RWPE2 (cell line): ENCODE data around the gene CBFA2T3.

ENCODE experiments used
- ATAC-seq: fragments of 200-7000 bp; cut with Tn5 transposase; 3 replicates; pipeline ENCODE4 v1.9.1; 2021; ENCODE audit warnings: low read depth
- DNase-seq: peaks from one replicate; pipeline ENCODE4 v3.0.0-alpha.2; 2020; ENCODE audit warnings: low spot score
- H3K27ac ChIP-seq: fragments of 450-650 bp; 2 replicates; pipeline ENCODE4 v1.5.1; 2017; ENCODE audit warnings: mild to moderate bottlenecking; ENCODE audit not compliant: poor library complexity, severe bottlenecking
- H3K27me3 ChIP-seq: fragments of 250-450 bp; sonication (Bioruptor Pico); 2 replicates; pipeline ENCODE4 v1.5.1; 2021; ENCODE audit warnings: mild to moderate bottlenecking, moderate library complexity; ENCODE audit not compliant: insufficient read depth, poor library complexity, severe bottlenecking
- H3K36me3 ChIP-seq: fragments of 250-450 bp; sonication (Bioruptor Pico); 2 replicates; pipeline ENCODE4 v1.5.1; 2020; ENCODE audit warnings: low read depth, mild to moderate bottlenecking, moderate library complexity
- H3K4me1 ChIP-seq: fragments of 250-450 bp; sonication (Bioruptor Pico); 2 replicates; pipeline ENCODE4 v1.5.1; 2021; ENCODE audit warnings: mild to moderate bottlenecking, moderate library complexity; ENCODE audit not compliant: insufficient read depth, poor library complexity, severe bottlenecking
- H3K4me3 ChIP-seq: fragments of 250-450 bp; sonication (Bioruptor Pico); 2 replicates; pipeline ENCODE4 v1.5.1; 2021; ENCODE audit warnings: mild to moderate bottlenecking, moderate library complexity; ENCODE audit not compliant: severe bottlenecking
- H3K9me3 ChIP-seq: fragments of 250-450 bp; sonication (Bioruptor Pico); 2 replicates; pipeline ENCODE4 v1.5.1; 2021; ENCODE audit warnings: mild to moderate bottlenecking, moderate library complexity; ENCODE audit not compliant: severe bottlenecking
- TF ChIP-seq, protein P1 (sequence below): fragments of 450-650 bp; IDR thresholded peaks from one replicate; pipeline ENCODE4 v1.5.1; 2017; ENCODE audit warnings: mild to moderate bottlenecking, moderate library complexity; ENCODE audit not compliant: poor library complexity, severe bottlenecking

The CBFA2T3 gene

DNA sequence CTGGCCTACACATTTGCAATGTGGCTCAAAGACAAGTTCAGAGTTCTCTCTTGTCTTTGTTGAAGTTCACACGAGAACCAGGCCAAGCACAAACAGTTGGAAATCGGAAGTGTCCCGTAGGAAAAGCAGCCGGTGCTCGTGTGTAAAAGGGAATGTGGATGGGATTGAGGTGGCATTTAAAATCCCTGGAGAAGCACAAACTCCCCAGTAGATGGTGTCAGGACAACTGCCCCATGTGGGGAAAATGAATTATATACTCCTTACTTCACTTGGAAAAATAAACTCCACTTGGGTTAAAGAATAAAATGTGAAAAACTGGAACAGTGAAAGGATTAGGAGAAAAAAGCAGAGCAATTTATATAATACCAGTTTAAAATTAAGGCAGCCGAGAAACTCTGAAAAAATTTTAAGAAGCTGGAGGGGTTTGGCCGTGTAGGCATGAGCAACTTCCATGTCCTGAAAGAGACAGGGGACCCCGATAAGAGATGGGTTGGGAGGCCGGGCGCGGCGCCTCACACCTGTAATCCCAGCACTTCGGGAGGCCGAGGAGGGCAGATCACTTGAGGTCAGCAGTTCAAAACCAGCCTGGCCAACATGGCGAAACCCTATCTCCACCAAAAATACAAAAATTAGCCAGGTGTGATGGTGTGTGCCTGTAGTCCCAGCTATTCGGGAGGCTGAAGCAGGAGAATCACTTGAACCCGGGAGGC, 28.1 kb downstream of the CBFA2T3 start:
- ATAC-seq (no peak), DNase-seq (no peak)
- TF ChIP-seq, protein P1, sequence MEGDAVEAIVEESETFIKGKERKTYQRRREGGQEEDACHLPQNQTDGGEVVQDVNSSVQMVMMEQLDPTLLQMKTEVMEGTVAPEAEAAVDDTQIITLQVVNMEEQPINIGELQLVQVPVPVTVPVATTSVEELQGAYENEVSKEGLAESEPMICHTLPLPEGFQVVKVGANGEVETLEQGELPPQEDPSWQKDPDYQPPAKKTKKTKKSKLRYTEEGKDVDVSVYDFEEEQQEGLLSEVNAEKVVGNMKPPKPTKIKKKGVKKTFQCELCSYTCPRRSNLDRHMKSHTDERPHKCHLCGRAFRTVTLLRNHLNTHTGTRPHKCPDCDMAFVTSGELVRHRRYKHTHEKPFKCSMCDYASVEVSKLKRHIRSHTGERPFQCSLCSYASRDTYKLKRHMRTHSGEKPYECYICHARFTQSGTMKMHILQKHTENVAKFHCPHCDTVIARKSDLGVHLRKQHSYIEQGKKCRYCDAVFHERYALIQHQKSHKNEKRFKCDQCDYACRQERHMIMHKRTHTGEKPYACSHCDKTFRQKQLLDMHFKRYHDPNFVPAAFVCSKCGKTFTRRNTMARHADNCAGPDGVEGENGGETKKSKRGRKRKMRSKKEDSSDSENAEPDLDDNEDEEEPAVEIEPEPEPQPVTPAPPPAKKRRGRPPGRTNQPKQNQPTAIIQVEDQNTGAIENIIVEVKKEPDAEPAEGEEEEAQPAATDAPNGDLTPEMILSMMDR: peak; percentile 21
- H3K9me3 ChIP-seq: no peaks in the 10 kb centered on the region
- H3K4me3 ChIP-seq: no peak overlapping the region
- H3K27ac ChIP-seq: no peak overlapping the region
- peaks cover 40% of the 10 kb centered on the region for H3K27me3 ChIP-seq
- no peaks in the 10 kb centered on the region for H3K36me3 ChIP-seq
- H3K4me1 ChIP-seq: no peaks in the 10 kb centered on the region

DNA sequence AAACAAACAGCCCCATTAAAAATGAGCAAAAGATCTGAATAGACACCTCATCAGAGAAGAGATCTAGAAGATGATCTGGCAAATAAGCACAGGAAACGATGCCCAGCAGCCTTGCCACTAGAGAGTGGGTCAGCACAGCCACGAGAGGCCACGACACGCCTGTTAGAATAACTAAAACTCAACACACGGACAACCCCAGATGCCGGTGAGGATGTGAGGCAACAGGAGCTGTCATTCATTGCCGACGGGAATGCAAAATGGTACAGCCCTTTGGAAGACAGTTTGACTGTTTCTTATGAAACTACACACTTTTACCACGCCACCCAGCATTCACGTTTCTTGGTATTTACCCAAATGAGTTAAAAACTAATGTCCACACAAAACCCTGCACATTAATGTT, 31.5 kb downstream of the CBFA2T3 start:
- Histone ChIP-seq H3K27ac (no peak overlapping the region), H3K9me3 (no peaks in the 10 kb centered on the region), H3K36me3 (no peaks in the 10 kb centered on the region), H3K4me1 (no peaks in the 10 kb centered on the region), H3K27me3 (peaks cover 65% of the 10 kb centered on the region), H3K4me3 (no peak overlapping the region)
- TF ChIP-seq, protein P1: no peak
- DNase-seq: no peak
- ATAC-seq: no peak

DNA sequence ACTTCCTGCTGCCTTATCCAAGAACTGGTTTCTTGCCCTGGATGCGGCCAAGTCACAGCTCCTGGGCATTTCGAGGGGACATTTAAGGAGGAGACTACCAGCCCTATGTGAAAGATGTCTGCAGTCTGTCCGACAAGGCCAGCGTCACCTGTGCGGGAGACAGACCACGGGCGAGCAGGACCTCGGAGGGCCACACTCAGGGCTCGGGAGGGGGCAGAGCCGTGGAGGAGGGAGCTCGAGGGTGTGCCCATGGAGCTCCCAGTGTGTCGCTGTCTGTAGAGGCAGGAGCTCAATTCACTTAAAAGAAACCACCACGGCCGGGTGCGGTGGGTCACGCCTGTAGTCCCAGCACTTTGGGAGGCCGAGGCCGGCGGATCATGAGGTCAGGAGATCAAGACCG, 33.3 kb downstream of the CBFA2T3 start:
- TF ChIP-seq, protein P1: no peak
- Histone ChIP-seq H3K27ac (no peak overlapping the region), H3K4me1 (no peaks in the 10 kb centered on the region), H3K9me3 (no peaks in the 10 kb centered on the region), H3K4me3 (no peak overlapping the region), H3K27me3 (peaks cover 82% of the 10 kb centered on the region), H3K36me3 (no peaks in the 10 kb centered on the region)
- ATAC-seq (no peak), DNase-seq (no peak)

DNA sequence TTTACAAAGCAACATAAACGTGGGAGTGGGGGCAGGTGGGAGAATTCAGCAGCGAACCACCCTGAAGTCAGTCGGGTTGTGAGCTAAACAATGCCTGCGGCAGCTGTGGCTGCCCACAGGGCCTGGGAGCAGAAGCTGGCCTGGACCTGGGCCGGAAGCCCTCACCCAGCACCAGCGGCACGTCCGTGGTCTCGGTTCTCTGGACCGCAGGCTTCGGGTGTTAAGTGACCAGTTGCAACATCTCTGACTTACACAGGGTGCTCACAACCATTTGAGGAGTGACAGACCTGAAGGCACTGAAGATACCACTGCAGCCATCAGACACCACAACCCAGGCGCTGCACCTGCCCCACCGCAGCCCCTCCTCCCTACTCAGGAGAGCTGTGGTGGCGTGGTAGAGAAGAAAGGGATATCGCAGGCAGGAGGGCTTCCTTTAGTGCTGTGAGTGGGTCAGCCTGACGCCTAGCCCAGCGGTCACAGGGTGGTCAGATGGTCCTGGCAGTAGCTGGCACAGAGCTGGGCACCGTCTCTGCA, 33.8 kb downstream of the CBFA2T3 start:
- Histone ChIP-seq H3K27me3 (peaks cover 82% of the 10 kb centered on the region), H3K9me3 (no peaks in the 10 kb centered on the region), H3K4me1 (no peaks in the 10 kb centered on the region), H3K27ac (no peak overlapping the region), H3K36me3 (no peaks in the 10 kb centered on the region), H3K4me3 (no peak overlapping the region)
- DNase-seq (no peak), ATAC-seq (no peak)
- TF ChIP-seq, protein P1: no peak
